ENCODE measurements around the gene CNGB1. TPM values are rescaled to one million over a fixed set of nuclear protein-coding genes. Genes with fewer than 3 reads are reported as not detected.

The CNGB1 gene
- total and polyA plus RNA-seq, 2 donors (not counting 1 experiment from before 2014, with no cell fraction given), result not detected

GRCh38 chr16:58000706-58001676, 30.1 kb upstream of the CNGB1 start, which contains the start of gene USB1:
TSS of gene USB1 (plus strand) at chr16:58001407. CDS start at chr16:58001484, 77 bp downstream.
- Histone ChIP-seq H2AFZ (ENCODE audit: low read length) (peak within 1 kb of the TSS; percentile 93), H3K27ac (ENCODE audit: insufficient read depth, low read length) (peak within 1 kb of the TSS; percentile 61), H3K4me1 (ENCODE audit: control insufficient read depth, extremely low read depth, insufficient read depth, low read length) (peaks cover 2% of the 10 kb centered on the region), H3K79me2 (ENCODE audit: control insufficient read depth, insufficient read depth, low read length) (peaks cover 3% of the 10 kb centered on the region), H4K20me1 (ENCODE audit: control insufficient read depth, extremely low read depth, insufficient read depth, low read length) (no peaks in the 10 kb centered on the region), H3K4me2 (ENCODE audit: extremely low read depth, insufficient read depth, low read length) (peak within 1 kb of the TSS; percentile 93), H3K4me3 (replicated peaks in 1 of 4; ENCODE audit: control extremely low read depth in 1 of 4, insufficient read depth in 1 of 4, low read depth in 3 of 4, low read length in 4 of 4) (peak within 1 kb of the TSS; percentile 71 to 87 (median 84)), H3K9me3 (ENCODE audit: control insufficient read depth, insufficient read depth, low read depth, low read length) (no peaks in the 10 kb centered on the region), H3K27me3 (ENCODE audit: control insufficient read depth, insufficient read depth, low read length) (no peaks in the 10 kb centered on the region), H3K9ac (ENCODE audit: insufficient read depth, low read length) (peak within 1 kb of the TSS; percentile 74), H3K36me3 (ENCODE audit: control insufficient read depth, insufficient read depth, low read length) (peaks cover 14% of the 10 kb centered on the region)
- TF ChIP-seq EZH2 (IDR thresholded peaks at IDR 0.05; ENCODE audit: low read length, missing control alignments), result no peak
- TF ChIP-seq CTCF (conservative IDR thresholded peaks at IDR 0.05 in 1 of 2, IDR thresholded peaks at IDR 0.05 in 1 of 2; ENCODE audit: low read depth in 1 of 2, low read length in 2 of 2), result peak; percentile 36
- peak; percentile 72 to 77 for DNase-seq (ENCODE audit: low read depth in 2 of 2)

- Histone ChIP-seq H3K27me3 (ENCODE audit: control insufficient read depth, insufficient read depth, low read length) (no peaks in the 10 kb centered on the region), H3K4me2 (ENCODE audit: extremely low read depth, insufficient read depth, low read length) (peak within 1 kb of the TSS; percentile 93), H3K79me2 (ENCODE audit: control insufficient read depth, insufficient read depth, low read length) (peaks cover 3% of the 10 kb centered on the region), H3K4me3 (replicated peaks in 1 of 4; ENCODE audit: control extremely low read depth in 1 of 4, insufficient read depth in 1 of 4, low read depth in 3 of 4, low read length in 4 of 4) (peak within 1 kb of the TSS; percentile 71 to 87 (median 84)), H2AFZ (ENCODE audit: low read length) (peak within 1 kb of the TSS; percentile 93), H3K36me3 (ENCODE audit: control insufficient read depth, insufficient read depth, low read length) (peaks cover 16% of the 10 kb centered on the region), H3K9ac (ENCODE audit: insufficient read depth, low read length) (peak within 1 kb of the TSS; percentile 74), H4K20me1 (ENCODE audit: control insufficient read depth, extremely low read depth, insufficient read depth, low read length) (no peaks in the 10 kb centered on the region), H3K27ac (ENCODE audit: insufficient read depth, low read length) (peak within 1 kb of the TSS; percentile 64), H3K4me1 (ENCODE audit: control insufficient read depth, extremely low read depth, insufficient read depth, low read length) (peaks cover 2% of the 10 kb centered on the region), H3K9me3 (ENCODE audit: control insufficient read depth, insufficient read depth, low read depth, low read length) (no peaks in the 10 kb centered on the region)
- peak in 1 of 2 donors; percentile 24 for DNase-seq (ENCODE audit: low read depth in 2 of 2)
- TF ChIP-seq CTCF (conservative IDR thresholded peaks at IDR 0.05 in 1 of 2, IDR thresholded peaks at IDR 0.05 in 1 of 2; ENCODE audit: low read depth in 1 of 2, low read length in 2 of 2) (no peak), EZH2 (IDR thresholded peaks at IDR 0.05; ENCODE audit: low read length, missing control alignments) (no peak)
Measured at GRCh38 chr16:57999971-58000705, 29.2 kb upstream of the CNGB1 start, which contains the start of gene ZNF319. TSS of gene ZNF319 (minus strand) at chr16:58000672. CDS start at chr16:57998265, 2,407 bp downstream.

Measured in fibroblast of lung (primary cell).